SK-N-SH treated with all-trans-retinoic acid at 6 μM for 48 hours (cell line): ENCODE results near the gene WHRN.
A peak's percentile ranks its signal among the peaks of the same experiment; 100 is the strongest.

Experiments
- ATAC-seq: fragments of 200-7000 bp; cut with Tn5 transposase; 3 replicates; pipeline ENCODE4 v1.9.1; 2020; ENCODE audit warnings: mild to moderate bottlenecking, moderate library complexity
- ARNTL ChIP-seq: fragments of 450-650 bp; formaldehyde crosslinking; IDR thresholded peaks from 2 replicates; pipeline ENCODE4 v1.5.0; 2020; ENCODE audit warnings: low read depth, mild to moderate bottlenecking, moderate library complexity, borderline replicate concordance
- BACH2 ChIP-seq: fragments of 250-450 bp; sonication (Bioruptor Pico); IDR thresholded peaks from 2 replicates; pipeline ENCODE4 v1.9.0; 2021; ENCODE audit warnings: mild to moderate bottlenecking, borderline replicate concordance
- CREB5 ChIP-seq: fragments of 250-450 bp; sonication (Bioruptor Pico); IDR thresholded peaks from 2 replicates; pipeline ENCODE4 v1.5.1; 2020; ENCODE audit warnings: low read depth, mild to moderate bottlenecking, moderate library complexity
- CSDC2 ChIP-seq: fragments of 250-450 bp; sonication (Bioruptor Pico); IDR thresholded peaks from 2 replicates; pipeline ENCODE4 v1.5.0; 2020; ENCODE audit warnings: mild to moderate bottlenecking, moderate library complexity
- ESRRG ChIP-seq: fragments of 250-450 bp; sonication (Bioruptor Pico); IDR thresholded peaks from 2 replicates; pipeline ENCODE4 v1.6.1; 2021; ENCODE audit warnings: mild to moderate bottlenecking
- ISL1 ChIP-seq: fragments of 250-450 bp; sonication (Bioruptor Pico); IDR thresholded peaks from 2 replicates; pipeline ENCODE4 v2.1.2; 2022; ENCODE audit warnings: mild to moderate bottlenecking, moderate library complexity
- OSR1 ChIP-seq: fragments of 250-450 bp; sonication (Bioruptor Pico); IDR thresholded peaks from 2 replicates; pipeline ENCODE4 v1.8.0; 2022; ENCODE audit warnings: moderate library complexity, mild to moderate bottlenecking, inconsistent platforms
- PPARA ChIP-seq: fragments of 250-450 bp; sonication (Bioruptor Pico); IDR thresholded peaks from 2 replicates; pipeline ENCODE4 v1.5.0; 2020; ENCODE audit warnings: mild to moderate bottlenecking, borderline replicate concordance
- RARB ChIP-seq: fragments of 250-450 bp; sonication (Bioruptor Pico); IDR thresholded peaks from 2 replicates; pipeline ENCODE4 v1.8.0; 2021; ENCODE audit warnings: mild to moderate bottlenecking, moderate library complexity
- SNAI2 ChIP-seq: fragments of 250-450 bp; sonication (Bioruptor Pico); IDR thresholded peaks from 2 replicates; pipeline ENCODE4 v1.5.0; 2020; ENCODE audit warnings: mild to moderate bottlenecking, moderate library complexity
- TOX ChIP-seq: fragments of 250-450 bp; sonication (Bioruptor Pico); IDR thresholded peaks from 2 replicates; pipeline ENCODE4 v1.8.0; 2021; ENCODE audit warnings: mild to moderate bottlenecking, moderate library complexity, borderline replicate concordance
- TSHZ2 ChIP-seq: fragments of 250-450 bp; sonication (Bioruptor Pico); IDR thresholded peaks from 2 replicates; pipeline ENCODE4 v1.5.0; 2020; ENCODE audit warnings: mild to moderate bottlenecking, moderate library complexity
- ZC3H10 ChIP-seq: fragments of 250-450 bp; sonication (Bioruptor Pico); IDR thresholded peaks from 2 replicates; pipeline ENCODE4 v1.5.1; 2021; ENCODE audit warnings: mild to moderate bottlenecking, moderate library complexity
- ZFP3 ChIP-seq: fragments of 250-450 bp; sonication (Bioruptor Pico); IDR thresholded peaks from 2 replicates; pipeline ENCODE4 v1.5.0; 2020; ENCODE audit warnings: mild to moderate bottlenecking, moderate library complexity
- ZFP30 ChIP-seq: fragments of 450-650 bp; formaldehyde crosslinking; IDR thresholded peaks from 2 replicates; pipeline ENCODE4 v1.5.0; 2022; ENCODE audit warnings: mild to moderate bottlenecking, moderate library complexity
- ZNF565 ChIP-seq: fragments of 450-650 bp; formaldehyde crosslinking; conservative IDR thresholded peaks from 2 replicates; pipeline ENCODE4 v1.5.0; 2020; ENCODE audit warnings: low read depth, mild to moderate bottlenecking, moderate library complexity
- ZNF8 ChIP-seq: fragments of 450-650 bp; formaldehyde crosslinking; IDR thresholded peaks from 2 replicates; pipeline ENCODE4 v1.5.0; 2020; ENCODE audit warnings: mild to moderate bottlenecking, moderate library complexity
- TF ChIP-seq, protein P1 (sequence below): fragments of 250-450 bp; sonication (Bioruptor Pico); IDR thresholded peaks from 2 replicates; pipeline ENCODE4 v1.8.0; 2020; ENCODE audit warnings: mild to moderate bottlenecking, moderate library complexity, borderline replicate concordance

Gene WHRN

GRCh38 chr9:114486205-114486963 is 18.9 kb downstream of the WHRN start:
- no peak for ATAC-seq
- no peak for TF ChIP-seq ZNF565 (CRISPR knock-in tag)
- TF ChIP-seq ZC3H10 (CRISPR knock-in tag), result no peak
- no peak for TF ChIP-seq ZFP3 (CRISPR knock-in tag)
- TF ChIP-seq RARB (CRISPR knock-in tag), result no peak
- TF ChIP-seq ZFP30 (CRISPR knock-in tag), result no peak
- no peak for TF ChIP-seq TOX (CRISPR knock-in tag)
- no peak for TF ChIP-seq CREB5
- TF ChIP-seq ISL1 (CRISPR knock-in tag), result no peak
- TF ChIP-seq SNAI2 (CRISPR knock-in tag), result no peak
- TF ChIP-seq, all 23 proteins: peak for 0

- no peak for TF ChIP-seq ESRRG (CRISPR knock-in tag)
- TF ChIP-seq, protein P1, sequence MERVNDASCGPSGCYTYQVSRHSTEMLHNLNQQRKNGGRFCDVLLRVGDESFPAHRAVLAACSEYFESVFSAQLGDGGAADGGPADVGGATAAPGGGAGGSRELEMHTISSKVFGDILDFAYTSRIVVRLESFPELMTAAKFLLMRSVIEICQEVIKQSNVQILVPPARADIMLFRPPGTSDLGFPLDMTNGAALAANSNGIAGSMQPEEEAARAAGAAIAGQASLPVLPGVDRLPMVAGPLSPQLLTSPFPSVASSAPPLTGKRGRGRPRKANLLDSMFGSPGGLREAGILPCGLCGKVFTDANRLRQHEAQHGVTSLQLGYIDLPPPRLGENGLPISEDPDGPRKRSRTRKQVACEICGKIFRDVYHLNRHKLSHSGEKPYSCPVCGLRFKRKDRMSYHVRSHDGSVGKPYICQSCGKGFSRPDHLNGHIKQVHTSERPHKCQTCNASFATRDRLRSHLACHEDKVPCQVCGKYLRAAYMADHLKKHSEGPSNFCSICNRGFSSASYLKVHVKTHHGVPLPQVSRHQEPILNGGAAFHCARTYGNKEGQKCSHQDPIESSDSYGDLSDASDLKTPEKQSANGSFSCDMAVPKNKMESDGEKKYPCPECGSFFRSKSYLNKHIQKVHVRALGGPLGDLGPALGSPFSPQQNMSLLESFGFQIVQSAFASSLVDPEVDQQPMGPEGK, result no peak
These were observed 20.3 kb downstream of the WHRN start for GRCh38 chr9:114484854-114485443.

GRCh38 chr9:114484215-114484853 is 20.9 kb downstream of the WHRN start:
- TF ChIP-seq ARNTL (CRISPR knock-in tag) (no peak), TOX (CRISPR knock-in tag) (no peak), OSR1 (CRISPR knock-in tag) (no peak), ZFP3 (CRISPR knock-in tag) (no peak), PPARA (CRISPR knock-in tag) (no peak), CSDC2 (CRISPR knock-in tag) (no peak), BACH2 (CRISPR knock-in tag) (no peak), ZNF8 (CRISPR knock-in tag) (no peak), RARB (CRISPR knock-in tag) (no peak)
- ATAC-seq, result no peak

More at GRCh38 chr9:114484854-114485443, 20.3 kb downstream of the WHRN start:
- ATAC-seq, result peak; percentile 33

- TF ChIP-seq SNAI2 (CRISPR knock-in tag) (no peak), ZFP30 (CRISPR knock-in tag) (no peak), ISL1 (CRISPR knock-in tag) (no peak), ZNF8 (CRISPR knock-in tag) (no peak), ESRRG (CRISPR knock-in tag) (no peak), CREB5 (no peak), ZFP3 (CRISPR knock-in tag) (no peak), PPARA (CRISPR knock-in tag) (no peak), CSDC2 (CRISPR knock-in tag) (no peak), TOX (CRISPR knock-in tag) (no peak), TSHZ2 (CRISPR knock-in tag) (no peak), ARNTL (CRISPR knock-in tag) (no peak), BACH2 (CRISPR knock-in tag) (no peak), ZNF565 (CRISPR knock-in tag) (no peak)
- TF ChIP-seq, protein P1, result no peak
- ATAC-seq, result no peak
These were observed 21.8 kb downstream of the WHRN start for GRCh38 chr9:114483499-114483898.
